Activated naive CD4-positive, alpha-beta T cell treated with anti-CD3 and anti-CD28 coated beads, Interleukin-2, amount 50 U/mL, for 24 hours (primary cell): ENCODE data around the gene RPP21.

Experiments used
- H3K27ac Mint-ChIP-seq: one replicate; pipeline ENCODE4 v1.8.0; 2021; ENCODE audit warnings: mild to moderate bottlenecking, mixed read lengths
- H3K27me3 Mint-ChIP-seq: one replicate; pipeline ENCODE4 v1.8.0; 2021; ENCODE audit warnings: mixed read lengths
- H3K36me3 Mint-ChIP-seq: one replicate; pipeline ENCODE4 v1.8.0; 2021; ENCODE audit warnings: mixed read lengths
- H3K4me1 Mint-ChIP-seq: one replicate; pipeline ENCODE4 v1.8.0; 2021; ENCODE audit warnings: mixed read lengths
- H3K4me3 Mint-ChIP-seq: one replicate; pipeline ENCODE4 v1.8.0; 2021; ENCODE audit warnings: mild to moderate bottlenecking, mixed read lengths
- H3K9me3 Mint-ChIP-seq: one replicate; pipeline ENCODE4 v1.8.0; 2021; ENCODE audit warnings: mixed read lengths

RPP21 gene

DNA sequence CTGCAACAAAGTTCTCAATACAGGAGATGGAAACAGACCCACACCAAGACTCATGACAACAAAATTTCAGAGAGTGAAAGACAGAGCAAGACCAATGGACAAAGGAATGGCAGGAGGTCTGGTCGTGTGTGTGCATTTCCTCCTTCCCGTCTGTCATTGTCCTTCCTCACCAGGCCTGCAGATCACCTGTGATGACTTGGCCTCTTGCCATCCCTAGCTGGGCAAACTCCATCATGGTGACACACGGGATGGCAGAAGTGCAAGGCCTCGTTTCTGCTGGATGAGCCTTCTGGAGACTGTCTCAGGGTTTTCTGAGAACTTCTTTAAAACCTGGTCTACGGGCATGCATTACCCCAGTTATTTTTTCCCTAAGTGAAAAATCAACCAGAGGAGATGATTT is 49.2 kb downstream of the RPP21 start:
- no peak overlapping the region for H3K4me3 Mint-ChIP-seq

More for the DNA sequence above, 49.2 kb downstream of the RPP21 start:
- H3K4me1 Mint-ChIP-seq = no peaks in the 10 kb centered on the region
- no peaks in the 10 kb centered on the region for H3K9me3 Mint-ChIP-seq
- H3K27me3 Mint-ChIP-seq = peaks cover 14% of the 10 kb centered on the region
- H3K36me3 Mint-ChIP-seq = no peaks in the 10 kb centered on the region
- H3K27ac Mint-ChIP-seq = no peak overlapping the region
